Hepatocyte (in vitro differentiated cells): ENCODE data around the gene CCDC117.

Experiments used
- CTCF ChIP-seq: fragments of 200-600 bp; sonication (generic); IDR thresholded peaks from 2 replicates; pipeline ENCODE4 v1.5.1; 2016; ENCODE audit warnings: antibody characterized with exemption, mild to moderate bottlenecking; ENCODE audit not compliant: poor library complexity
- EZH2 ChIP-seq: fragments of 200-600 bp; sonication (generic); IDR thresholded peaks from 2 replicates; pipeline ENCODE4 v1.6.1; 2016; ENCODE audit warnings: antibody characterized with exemption, mild to moderate bottlenecking, borderline replicate concordance
- EZH2phosphoT487 ChIP-seq: fragments of 200-600 bp; sonication (generic); IDR thresholded peaks from one replicate; pipeline ENCODE4 v1.6.1; 2018; ENCODE audit warnings: antibody characterized with exemption, mild to moderate bottlenecking, low read depth, moderate library complexity; ENCODE audit not compliant: unreplicated experiment, severe bottlenecking

GRCh38 chr22:28774378-28774777 is 1.9 kb downstream of the CCDC117 start:
- TF ChIP-seq CTCF (no peak), EZH2 (no peak), EZH2phosphoT487 (no peak)
